ENCODE data around the gene SELPLG.

Gene SELPLG

GRCh38 chr12:108610856-108611605 lies 22.7 kb downstream of the SELPLG start:
- no peaks in the 10 kb centered on the region for H3K36me3 Mint-ChIP-seq (ENCODE audit: low read depth)
- no peak overlapping the region for H3K27ac Mint-ChIP-seq
- no peaks in the 10 kb centered on the region for H3K9me3 Mint-ChIP-seq
- no peaks in the 10 kb centered on the region for H3K27me3 Mint-ChIP-seq
- H3K4me1 Mint-ChIP-seq (ENCODE audit: low read depth): peaks cover 33% of the 10 kb centered on the region
- H3K4me3 Mint-ChIP-seq: no peak overlapping the region

GRCh38 chr12:108610336-108610815 lies 23.3 kb downstream of the SELPLG start:
- Mint-ChIP-seq H3K36me3 (ENCODE audit: low read depth) (no peaks in the 10 kb centered on the region), H3K4me1 (ENCODE audit: low read depth) (peaks cover 31% of the 10 kb centered on the region), H3K9me3 (no peaks in the 10 kb centered on the region), H3K27ac (no peak overlapping the region), H3K27me3 (no peaks in the 10 kb centered on the region), H3K4me3 (no peak overlapping the region)

- peaks cover 32% of the 10 kb centered on the region for H3K4me1 Mint-ChIP-seq (ENCODE audit: low read depth)
- H3K4me3 Mint-ChIP-seq: no peak overlapping the region
- no peaks in the 10 kb centered on the region for H3K36me3 Mint-ChIP-seq (ENCODE audit: low read depth)
- H3K9me3 Mint-ChIP-seq: no peaks in the 10 kb centered on the region
- no peaks in the 10 kb centered on the region for H3K27me3 Mint-ChIP-seq
- no peak overlapping the region for H3K27ac Mint-ChIP-seq
These were observed 24.0 kb downstream of the SELPLG start for GRCh38 chr12:108609537-108610335.

- Mint-ChIP-seq H3K27ac (no peak overlapping the region), H3K4me3 (no peak overlapping the region), H3K9me3 (no peaks in the 10 kb centered on the region), H3K36me3 (ENCODE audit: low read depth) (no peaks in the 10 kb centered on the region), H3K27me3 (no peaks in the 10 kb centered on the region), H3K4me1 (ENCODE audit: low read depth) (peaks cover 25% of the 10 kb centered on the region)
These were observed 25.1 kb downstream of the SELPLG start for GRCh38 chr12:108608616-108609015.

GRCh38 chr12:108607981-108608600 lies 25.6 kb downstream of the SELPLG start:
- Mint-ChIP-seq H3K4me1 (ENCODE audit: low read depth) (peaks cover 19% of the 10 kb centered on the region), H3K27me3 (no peaks in the 10 kb centered on the region), H3K4me3 (no peak overlapping the region), H3K36me3 (ENCODE audit: low read depth) (no peaks in the 10 kb centered on the region), H3K9me3 (no peaks in the 10 kb centered on the region), H3K27ac (no peak overlapping the region)

GRCh38 chr12:108606492-108606891 lies 27.2 kb downstream of the SELPLG start:
- peak overlapping the region; percentile 70 for H3K27ac Mint-ChIP-seq

GRCh38 chr12:108605690-108606406 lies 27.8 kb downstream of the SELPLG start:
- H3K27me3 Mint-ChIP-seq: no peaks in the 10 kb centered on the region
- no peaks in the 10 kb centered on the region for H3K9me3 Mint-ChIP-seq
- no peaks in the 10 kb centered on the region for H3K36me3 Mint-ChIP-seq (ENCODE audit: low read depth)
- peak overlapping the region; percentile 49 for H3K4me3 Mint-ChIP-seq
- peak overlapping the region; percentile 70 for H3K27ac Mint-ChIP-seq
- H3K4me1 Mint-ChIP-seq (ENCODE audit: low read depth): peaks cover 3% of the 10 kb centered on the region

More at GRCh38 chr12:108606492-108606891, 27.2 kb downstream of the SELPLG start:
- Mint-ChIP-seq H3K4me1 (ENCODE audit: low read depth) (peaks cover 3% of the 10 kb centered on the region), H3K4me3 (no peak overlapping the region), H3K36me3 (ENCODE audit: low read depth) (no peaks in the 10 kb centered on the region), H3K9me3 (no peaks in the 10 kb centered on the region), H3K27me3 (no peaks in the 10 kb centered on the region)

GRCh38 chr12:108605000-108605689 lies 28.5 kb downstream of the SELPLG start:
- H3K36me3 Mint-ChIP-seq (ENCODE audit: low read depth): no peaks in the 10 kb centered on the region
- H3K27me3 Mint-ChIP-seq: no peaks in the 10 kb centered on the region
- peak overlapping the region; percentile 70 for H3K27ac Mint-ChIP-seq
- peak overlapping the region; percentile 49 for H3K4me3 Mint-ChIP-seq
- peaks cover 3% of the 10 kb centered on the region for H3K4me1 Mint-ChIP-seq (ENCODE audit: low read depth)
- H3K9me3 Mint-ChIP-seq: no peaks in the 10 kb centered on the region

GRCh38 chr12:108604208-108604941 lies 29.3 kb downstream of the SELPLG start:
- no peak overlapping the region for H3K4me3 Mint-ChIP-seq
- H3K27me3 Mint-ChIP-seq: no peaks in the 10 kb centered on the region
- H3K4me1 Mint-ChIP-seq (ENCODE audit: low read depth): peaks cover 3% of the 10 kb centered on the region
- no peaks in the 10 kb centered on the region for H3K36me3 Mint-ChIP-seq (ENCODE audit: low read depth)
- no peak overlapping the region for H3K27ac Mint-ChIP-seq
- no peaks in the 10 kb centered on the region for H3K9me3 Mint-ChIP-seq

GRCh38 chr12:108603743-108604142 lies 30.0 kb downstream of the SELPLG start:
- no peaks in the 10 kb centered on the region for H3K9me3 Mint-ChIP-seq
- H3K4me3 Mint-ChIP-seq: no peak overlapping the region
- no peaks in the 10 kb centered on the region for H3K36me3 Mint-ChIP-seq (ENCODE audit: low read depth)
- no peak overlapping the region for H3K27ac Mint-ChIP-seq
- peaks cover 4% of the 10 kb centered on the region for H3K27me3 Mint-ChIP-seq
- H3K4me1 Mint-ChIP-seq (ENCODE audit: low read depth): peaks cover 3% of the 10 kb centered on the region

GRCh38 chr12:108602976-108603704 lies 30.6 kb downstream of the SELPLG start:
- H3K27me3 Mint-ChIP-seq: peaks cover 4% of the 10 kb centered on the region
- H3K4me3 Mint-ChIP-seq: no peak overlapping the region
- peaks cover 3% of the 10 kb centered on the region for H3K4me1 Mint-ChIP-seq (ENCODE audit: low read depth)
- no peak overlapping the region for H3K27ac Mint-ChIP-seq
- no peaks in the 10 kb centered on the region for H3K36me3 Mint-ChIP-seq (ENCODE audit: low read depth)
- H3K9me3 Mint-ChIP-seq: no peaks in the 10 kb centered on the region

- no peaks in the 10 kb centered on the region for H3K36me3 Mint-ChIP-seq (ENCODE audit: low read depth)
- H3K4me1 Mint-ChIP-seq (ENCODE audit: low read depth): peaks cover 3% of the 10 kb centered on the region
- no peak overlapping the region for H3K27ac Mint-ChIP-seq
- peaks cover 4% of the 10 kb centered on the region for H3K27me3 Mint-ChIP-seq
- H3K9me3 Mint-ChIP-seq: no peaks in the 10 kb centered on the region
- no peak overlapping the region for H3K4me3 Mint-ChIP-seq
These were observed 31.4 kb downstream of the SELPLG start for GRCh38 chr12:108602209-108602705.

- Mint-ChIP-seq H3K36me3 (ENCODE audit: low read depth) (no peaks in the 10 kb centered on the region), H3K27me3 (peaks cover 4% of the 10 kb centered on the region), H3K27ac (no peak overlapping the region), H3K9me3 (no peaks in the 10 kb centered on the region), H3K4me3 (no peak overlapping the region), H3K4me1 (ENCODE audit: low read depth) (peaks cover 3% of the 10 kb centered on the region)
These were observed 33.0 kb downstream of the SELPLG start for GRCh38 chr12:108600702-108601007.
